ENCODE measurements around the gene DDI2. TPM values are rescaled to one million over a fixed set of nuclear protein-coding genes. Genes with fewer than 3 reads are reported as not detected.

The DDI2 gene
- total and polyA plus RNA-seq, 4 donors = 9.5 to 72.5 (median 42.0) TPM

DNA sequence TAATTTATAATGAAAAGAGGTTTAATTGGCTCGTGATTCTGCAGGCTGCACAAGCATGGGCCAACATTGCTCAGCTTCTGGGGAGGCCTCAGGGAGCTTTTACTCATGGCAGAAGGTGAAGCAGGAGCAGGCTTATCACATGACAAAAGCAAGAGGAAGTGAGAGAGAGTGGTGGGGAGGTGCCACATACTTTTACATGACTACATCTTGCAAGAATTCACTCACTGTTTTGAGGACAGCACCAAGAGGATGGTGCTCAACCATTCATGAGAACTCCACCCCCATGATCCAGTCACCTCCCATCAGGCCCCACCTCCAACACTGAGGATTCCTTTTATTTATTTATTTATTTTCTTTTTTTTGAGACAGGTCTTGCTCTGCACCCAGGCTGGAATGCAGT lies 61.3 kb downstream of the DDI2 start:
- Histone ChIP-seq H3K4me3 (ENCODE audit: low read depth in 1 of 3, low read length in 3 of 3) (no peak overlapping the region), H3K27ac (ENCODE audit: low read depth in 1 of 2, low read length in 2 of 2) (no peak overlapping the region), H3K9ac (ENCODE audit: low read depth in 1 of 2, low read length in 2 of 2) (no peak overlapping the region), H3K4me1 (ENCODE audit: control insufficient read depth in 4 of 4, insufficient read depth in 4 of 4, low read length in 3 of 4) (peaks cover 0 to 2% (median 0%) of the 10 kb centered on the region in 4 donors), H3K36me3 (ENCODE audit: control insufficient read depth in 4 of 4, insufficient read depth in 3 of 4, low read depth in 1 of 4, low read length in 3 of 4) (no peaks in the 10 kb centered on the region), H3K9me3 (ENCODE audit: control insufficient read depth in 4 of 4, low read length in 3 of 4) (no peaks in the 10 kb centered on the region), H3K27me3 (ENCODE audit: control insufficient read depth in 4 of 4, insufficient read depth in 4 of 4, low read length in 3 of 4) (no peaks in the 10 kb centered on the region)
- 92% methylated on average over 1 of the region's 1 CpG for WGBS
- TF ChIP-seq, protein P1, sequence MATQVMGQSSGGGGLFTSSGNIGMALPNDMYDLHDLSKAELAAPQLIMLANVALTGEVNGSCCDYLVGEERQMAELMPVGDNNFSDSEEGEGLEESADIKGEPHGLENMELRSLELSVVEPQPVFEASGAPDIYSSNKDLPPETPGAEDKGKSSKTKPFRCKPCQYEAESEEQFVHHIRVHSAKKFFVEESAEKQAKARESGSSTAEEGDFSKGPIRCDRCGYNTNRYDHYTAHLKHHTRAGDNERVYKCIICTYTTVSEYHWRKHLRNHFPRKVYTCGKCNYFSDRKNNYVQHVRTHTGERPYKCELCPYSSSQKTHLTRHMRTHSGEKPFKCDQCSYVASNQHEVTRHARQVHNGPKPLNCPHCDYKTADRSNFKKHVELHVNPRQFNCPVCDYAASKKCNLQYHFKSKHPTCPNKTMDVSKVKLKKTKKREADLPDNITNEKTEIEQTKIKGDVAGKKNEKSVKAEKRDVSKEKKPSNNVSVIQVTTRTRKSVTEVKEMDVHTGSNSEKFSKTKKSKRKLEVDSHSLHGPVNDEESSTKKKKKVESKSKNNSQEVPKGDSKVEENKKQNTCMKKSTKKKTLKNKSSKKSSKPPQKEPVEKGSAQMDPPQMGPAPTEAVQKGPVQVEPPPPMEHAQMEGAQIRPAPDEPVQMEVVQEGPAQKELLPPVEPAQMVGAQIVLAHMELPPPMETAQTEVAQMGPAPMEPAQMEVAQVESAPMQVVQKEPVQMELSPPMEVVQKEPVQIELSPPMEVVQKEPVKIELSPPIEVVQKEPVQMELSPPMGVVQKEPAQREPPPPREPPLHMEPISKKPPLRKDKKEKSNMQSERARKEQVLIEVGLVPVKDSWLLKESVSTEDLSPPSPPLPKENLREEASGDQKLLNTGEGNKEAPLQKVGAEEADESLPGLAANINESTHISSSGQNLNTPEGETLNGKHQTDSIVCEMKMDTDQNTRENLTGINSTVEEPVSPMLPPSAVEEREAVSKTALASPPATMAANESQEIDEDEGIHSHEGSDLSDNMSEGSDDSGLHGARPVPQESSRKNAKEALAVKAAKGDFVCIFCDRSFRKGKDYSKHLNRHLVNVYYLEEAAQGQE (IDR thresholded peaks at IDR 0.05) = no peak
- TF ChIP-seq RXRA (IDR thresholded peaks at IDR 0.05) (no peak), JUND (IDR thresholded peaks at IDR 0.05) (no peak), HNF4A (conservative IDR thresholded peaks at IDR 0.05) (no peak), GABPA (IDR thresholded peaks at IDR 0.05 in 1 of 2, conservative IDR thresholded peaks at IDR 0.05 in 1 of 2) (no peak), RAD21 (IDR thresholded peaks at IDR 0.05) (no peak), YY1 (IDR thresholded peaks at IDR 0.05) (no peak), HNF4G (IDR thresholded peaks at IDR 0.05) (no peak)
- TF ChIP-seq, protein P2, sequence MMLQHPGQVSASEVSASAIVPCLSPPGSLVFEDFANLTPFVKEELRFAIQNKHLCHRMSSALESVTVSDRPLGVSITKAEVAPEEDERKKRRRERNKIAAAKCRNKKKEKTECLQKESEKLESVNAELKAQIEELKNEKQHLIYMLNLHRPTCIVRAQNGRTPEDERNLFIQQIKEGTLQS (IDR thresholded peaks at IDR 0.05) = no peak
- DNase-seq (ENCODE audit: low spot score) = no peak

DNA sequence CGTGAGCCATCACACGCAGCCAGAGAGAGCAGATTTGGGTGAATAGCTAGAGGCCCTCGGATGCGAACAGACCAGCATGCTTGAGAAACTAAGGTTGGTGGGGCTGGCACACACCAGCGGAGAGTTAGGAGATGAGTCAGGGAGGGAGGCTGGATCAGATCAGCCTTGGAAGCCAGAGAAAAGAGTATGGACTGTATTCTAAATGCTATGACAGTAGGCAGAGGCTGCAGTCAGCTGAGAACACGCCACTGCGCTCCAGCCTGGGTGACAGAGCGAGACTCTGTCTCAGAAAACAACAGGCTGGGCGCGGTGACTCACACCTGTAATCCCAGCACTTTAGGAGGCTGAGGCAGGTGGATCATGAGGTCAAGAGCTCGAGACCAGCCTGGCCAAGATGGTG lies 62.9 kb downstream of the DDI2 start:
- no peaks in the 10 kb centered on the region for H3K36me3 ChIP-seq (ENCODE audit: control insufficient read depth in 4 of 4, insufficient read depth in 3 of 4, low read depth in 1 of 4, low read length in 3 of 4)
- no peak overlapping the region for H3K9ac ChIP-seq (ENCODE audit: low read depth in 1 of 2, low read length in 2 of 2)
- DNase-seq (ENCODE audit: low spot score) = no peak
- 95% methylated on average over 11 of the region's 11 CpGs for WGBS
- no peaks in the 10 kb centered on the region for H3K27me3 ChIP-seq (ENCODE audit: control insufficient read depth in 4 of 4, insufficient read depth in 4 of 4, low read length in 3 of 4)
- H3K9me3 ChIP-seq (ENCODE audit: control insufficient read depth in 4 of 4, low read length in 3 of 4) = no peaks in the 10 kb centered on the region
- H3K4me3 ChIP-seq (ENCODE audit: low read depth in 1 of 3, low read length in 3 of 3) = no peak overlapping the region
- peaks cover 1 to 4% (median 3%) of the 10 kb centered on the region in 4 donors for H3K4me1 ChIP-seq (ENCODE audit: control insufficient read depth in 4 of 4, insufficient read depth in 4 of 4, low read length in 3 of 4)
- no peak overlapping the region for H3K27ac ChIP-seq (ENCODE audit: low read depth in 1 of 2, low read length in 2 of 2)
- TF ChIP-seq, protein P3, sequence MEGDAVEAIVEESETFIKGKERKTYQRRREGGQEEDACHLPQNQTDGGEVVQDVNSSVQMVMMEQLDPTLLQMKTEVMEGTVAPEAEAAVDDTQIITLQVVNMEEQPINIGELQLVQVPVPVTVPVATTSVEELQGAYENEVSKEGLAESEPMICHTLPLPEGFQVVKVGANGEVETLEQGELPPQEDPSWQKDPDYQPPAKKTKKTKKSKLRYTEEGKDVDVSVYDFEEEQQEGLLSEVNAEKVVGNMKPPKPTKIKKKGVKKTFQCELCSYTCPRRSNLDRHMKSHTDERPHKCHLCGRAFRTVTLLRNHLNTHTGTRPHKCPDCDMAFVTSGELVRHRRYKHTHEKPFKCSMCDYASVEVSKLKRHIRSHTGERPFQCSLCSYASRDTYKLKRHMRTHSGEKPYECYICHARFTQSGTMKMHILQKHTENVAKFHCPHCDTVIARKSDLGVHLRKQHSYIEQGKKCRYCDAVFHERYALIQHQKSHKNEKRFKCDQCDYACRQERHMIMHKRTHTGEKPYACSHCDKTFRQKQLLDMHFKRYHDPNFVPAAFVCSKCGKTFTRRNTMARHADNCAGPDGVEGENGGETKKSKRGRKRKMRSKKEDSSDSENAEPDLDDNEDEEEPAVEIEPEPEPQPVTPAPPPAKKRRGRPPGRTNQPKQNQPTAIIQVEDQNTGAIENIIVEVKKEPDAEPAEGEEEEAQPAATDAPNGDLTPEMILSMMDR (IDR thresholded peaks at IDR 0.05; ENCODE audit: low read depth, low read length, missing input control) = no peak
- TF ChIP-seq, protein P1 (IDR thresholded peaks at IDR 0.05) = no peak
- TF ChIP-seq NR2F2 (IDR thresholded peaks at IDR 0.05) = no peak
- TF ChIP-seq, protein P4, sequence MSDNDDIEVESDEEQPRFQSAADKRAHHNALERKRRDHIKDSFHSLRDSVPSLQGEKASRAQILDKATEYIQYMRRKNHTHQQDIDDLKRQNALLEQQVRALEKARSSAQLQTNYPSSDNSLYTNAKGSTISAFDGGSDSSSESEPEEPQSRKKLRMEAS (IDR thresholded peaks at IDR 0.05) = no peak
- TF ChIP-seq GABPA (IDR thresholded peaks at IDR 0.05 in 1 of 2, conservative IDR thresholded peaks at IDR 0.05 in 1 of 2) = no peak
- no peak for TF ChIP-seq JUND (IDR thresholded peaks at IDR 0.05)
- no peak for TF ChIP-seq SP1 (IDR thresholded peaks at IDR 0.05)
- TF ChIP-seq RAD21 (IDR thresholded peaks at IDR 0.05) = no peak
- TF ChIP-seq FOXA1 (IDR thresholded peaks at IDR 0.05) = no peak
- no peak for TF ChIP-seq TAF1 (conservative IDR thresholded peaks at IDR 0.05)
- no peak for TF ChIP-seq HNF4A (conservative IDR thresholded peaks at IDR 0.05)
- no peak for TF ChIP-seq RXRA (IDR thresholded peaks at IDR 0.05)
